Karpas-422 (cell line): ENCODE data around the gene DCLRE1B. TPM values are rescaled to one million over a fixed set of nuclear protein-coding genes. Genes with fewer than 3 reads are reported as not detected.
A peak's percentile ranks its signal among the peaks of the same experiment; 100 is the strongest.
"Not testable (repeated sequence)": the region's sequence is repeated elsewhere in the genome, so short reads cannot be mapped to it uniquely, and the experiment has no call there.

Experiments used
- DNase-seq: peaks from one replicate; pipeline ENCODE4 v3.0.0-alpha.2; 2015
- H2AFZ ChIP-seq: fragments of 200-600 bp; sonication (generic); 2 replicates; pipeline ENCODE4 v1.6.1; 2014; ENCODE audit warnings: antibody characterized with exemption, low read length, mixed read lengths
- H3K27ac ChIP-seq: fragments of 200-600 bp; sonication (generic); 2 replicates; pipeline ENCODE4 v1.5.1; 2014; ENCODE audit warnings: mild to moderate bottlenecking, low read length, moderate library complexity
- H3K27me3 ChIP-seq: fragments of 200-600 bp; sonication (generic); 2 replicates; pipeline ENCODE4 v1.6.1; 2014; ENCODE audit warnings: low read length, mixed read lengths
- H3K36me3 ChIP-seq: fragments of 200-600 bp; sonication (generic); 2 replicates; pipeline ENCODE4 v1.6.1; 2014; ENCODE audit warnings: low read length, mixed read lengths; ENCODE audit not compliant: insufficient read depth
- H3K4me1 ChIP-seq: fragments of 200-600 bp; sonication (generic); 2 replicates; pipeline ENCODE4 v1.6.1; 2014; ENCODE audit warnings: mild to moderate bottlenecking, low read length, mixed read lengths
- H3K4me2 ChIP-seq: fragments of 200-600 bp; sonication (generic); 2 replicates; pipeline ENCODE4 v1.6.1; 2014; ENCODE audit warnings: low read length, low read depth, mild to moderate bottlenecking; ENCODE audit not compliant: poor library complexity, severe bottlenecking
- H3K4me3 ChIP-seq: fragments of 200-600 bp; sonication (generic); 2 replicates; pipeline ENCODE4 v1.5.1; 2014; ENCODE audit warnings: mild to moderate bottlenecking, antibody characterized with exemption, low read length, mixed read lengths
- H3K79me2 ChIP-seq: fragments of 200-600 bp; sonication (generic); 2 replicates; pipeline ENCODE4 v1.6.1; 2014; ENCODE audit warnings: mild to moderate bottlenecking, low read length, mixed read lengths
- H3K9ac ChIP-seq: fragments of 200-600 bp; sonication (generic); 2 replicates; pipeline ENCODE4 v1.6.0; 2014; ENCODE audit warnings: low read length
- H3K9me2 ChIP-seq: fragments of 200-600 bp; sonication (generic), shearing (Covaris generic); replicated peaks from 2 replicates; pipeline ENCODE4 v1.6.0; 2014; ENCODE audit warnings: mild to moderate bottlenecking, low read length, moderate library complexity; ENCODE audit not compliant: insufficient read depth
- H3K9me3 ChIP-seq: fragments of 300-700, 200-600 bp; sonication (generic); 2 replicates; pipeline ENCODE4 v1.6.1; 2014; ENCODE audit warnings: low read length, mixed read lengths
- H4K20me1 ChIP-seq: fragments of 200-600 bp; sonication (generic); 2 replicates; pipeline ENCODE4 v1.6.1; 2014; ENCODE audit warnings: mild to moderate bottlenecking, antibody characterized with exemption, low read length, low read depth; ENCODE audit not compliant: insufficient read depth
- total RNA-seq: library from RNA; depleted of rRNA; stranded (reverse); fragments of >200 nt; shearing (Covaris generic); gene quantifications from 2 replicates; pipeline ENCODE4 v1.2.3, GENCODE V29; 2014; ENCODE audit warnings: low replicate concordance

DCLRE1B gene
- total RNA-seq, 1 experiment from 2014 or later = 11.3 TPM

- Histone ChIP-seq H3K9me3 (no peaks in the 10 kb centered on the region), H3K27ac (no peak overlapping the region), H4K20me1 (no peaks in the 10 kb centered on the region), H3K27me3 (no peaks in the 10 kb centered on the region), H3K9ac (no peak overlapping the region), H3K79me2 (peaks cover 92% of the 10 kb centered on the region), H3K4me3 (no peak overlapping the region), H2AFZ (no peak overlapping the region), H3K4me2 (no peak overlapping the region), H3K36me3 (peaks cover 26% of the 10 kb centered on the region), H3K9me2 (no peaks in the 10 kb centered on the region), H3K4me1 (peaks cover 32% of the 10 kb centered on the region)
- no peak for DNase-seq
These were observed 38.1 kb downstream of the DCLRE1B start for GRCh38 chr1:113943028-113943811.

GRCh38 chr1:113945329-113945728 lies 40.2 kb downstream of the DCLRE1B start:
- no peaks in the 10 kb centered on the region for H4K20me1 ChIP-seq

GRCh38 chr1:113946112-113946511 lies 41.0 kb downstream of the DCLRE1B start:
- DNase-seq = no peak
- H2AFZ ChIP-seq = no peak overlapping the region
- no peaks in the 10 kb centered on the region for H3K27me3 ChIP-seq
- peaks cover 91% of the 10 kb centered on the region for H3K79me2 ChIP-seq
- no peaks in the 10 kb centered on the region for H3K9me3 ChIP-seq
- no peak overlapping the region for H3K9ac ChIP-seq
- no peaks in the 10 kb centered on the region for H3K9me2 ChIP-seq
- H3K27ac ChIP-seq = peak overlapping the region; percentile 57
- H3K4me2 ChIP-seq = peak overlapping the region; percentile 51
- no peak overlapping the region for H3K4me3 ChIP-seq
- peaks cover 29% of the 10 kb centered on the region for H3K4me1 ChIP-seq
- H3K36me3 ChIP-seq = peaks cover 15% of the 10 kb centered on the region
- no peaks in the 10 kb centered on the region for H4K20me1 ChIP-seq

More at GRCh38 chr1:113945329-113945728, 40.2 kb downstream of the DCLRE1B start:
- H3K27ac ChIP-seq = peak overlapping the region; percentile 57
- H3K9ac ChIP-seq = no peak overlapping the region
- peak overlapping the region; percentile 51 for H3K4me2 ChIP-seq
- H3K9me3 ChIP-seq = no peaks in the 10 kb centered on the region
- peaks cover 22% of the 10 kb centered on the region for H3K36me3 ChIP-seq
- H3K27me3 ChIP-seq = no peaks in the 10 kb centered on the region
- H3K79me2 ChIP-seq = peaks cover 91% of the 10 kb centered on the region
- H3K4me1 ChIP-seq = peaks cover 29% of the 10 kb centered on the region
- DNase-seq = no peak
- H3K4me3 ChIP-seq = no peak overlapping the region
- H3K9me2 ChIP-seq = no peaks in the 10 kb centered on the region
- no peak overlapping the region for H2AFZ ChIP-seq

GRCh38 chr1:113946678-113947387 lies 41.7 kb downstream of the DCLRE1B start:
- no peaks in the 10 kb centered on the region for H3K9me3 ChIP-seq
- peak overlapping the region; percentile 57 for H3K27ac ChIP-seq
- no peaks in the 10 kb centered on the region for H4K20me1 ChIP-seq
- peak overlapping the region; percentile 51 for H3K4me2 ChIP-seq
- H2AFZ ChIP-seq = no peak overlapping the region
- H3K4me1 ChIP-seq = peaks cover 29% of the 10 kb centered on the region
- peak overlapping the region; percentile 14; the same call in 1 of the 2 replicates for H3K9ac ChIP-seq
- no peaks in the 10 kb centered on the region for H3K27me3 ChIP-seq
- peak overlapping the region; percentile 10; the same call in 1 of the 2 replicates for H3K4me3 ChIP-seq
- H3K36me3 ChIP-seq = peaks cover 11% of the 10 kb centered on the region
- H3K79me2 ChIP-seq = peaks cover 95% of the 10 kb centered on the region
- no peak for DNase-seq
- no peaks in the 10 kb centered on the region for H3K9me2 ChIP-seq

GRCh38 chr1:113947388-113948107 lies 42.4 kb downstream of the DCLRE1B start:
- Histone ChIP-seq H3K27me3 (no peaks in the 10 kb centered on the region), H3K4me3 (peak overlapping the region; percentile 10; the same call in 1 of the 2 replicates), H4K20me1 (no peaks in the 10 kb centered on the region), H3K36me3 (peaks cover 11% of the 10 kb centered on the region), H3K9me2 (no peaks in the 10 kb centered on the region), H3K79me2 (peaks cover 95% of the 10 kb centered on the region), H2AFZ (no peak overlapping the region), H3K9me3 (no peaks in the 10 kb centered on the region), H3K27ac (peak overlapping the region; percentile 57), H3K9ac (peak overlapping the region; percentile 14; the same call in 1 of the 2 replicates), H3K4me2 (peak overlapping the region; percentile 51), H3K4me1 (peaks cover 29% of the 10 kb centered on the region)
- DNase-seq = no peak

GRCh38 chr1:113948151-113948550 lies 43.0 kb downstream of the DCLRE1B start:
- H3K4me1 ChIP-seq = peaks cover 29% of the 10 kb centered on the region
- H2AFZ ChIP-seq, H3K27me3 ChIP-seq, H3K9me2 ChIP-seq, H3K9ac ChIP-seq, H3K4me3 ChIP-seq, H3K4me2 ChIP-seq, H3K36me3 ChIP-seq, H4K20me1 ChIP-seq, DNase-seq, H3K9me3 ChIP-seq: not testable (repeated sequence)
- peak overlapping the region; percentile 57; the same call in 1 of the 2 replicates for H3K27ac ChIP-seq
- H3K79me2 ChIP-seq = peaks cover 94% of the 10 kb centered on the region

- DNase-seq = peak; percentile 46
- Histone ChIP-seq H3K4me1 (peaks cover 29% of the 10 kb centered on the region), H3K9me3 (no peaks in the 10 kb centered on the region), H3K9ac (no peak overlapping the region), H3K4me2 (no peak overlapping the region), H3K79me2 (peaks cover 92% of the 10 kb centered on the region), H4K20me1 (no peaks in the 10 kb centered on the region), H2AFZ (no peak overlapping the region), H3K27me3 (no peaks in the 10 kb centered on the region), H3K36me3 (peaks cover 10% of the 10 kb centered on the region; the same call in 1 of the 2 replicates), H3K9me2 (no peaks in the 10 kb centered on the region), H3K4me3 (no peak overlapping the region), H3K27ac (no peak overlapping the region)
These were observed 43.9 kb downstream of the DCLRE1B start for GRCh38 chr1:113949007-113949406.

- no peaks in the 10 kb centered on the region for H3K9me2 ChIP-seq
- no peak overlapping the region for H3K4me3 ChIP-seq
- H3K4me1 ChIP-seq = peaks cover 21% of the 10 kb centered on the region
- H3K27me3 ChIP-seq = no peaks in the 10 kb centered on the region
- peaks cover 84% of the 10 kb centered on the region for H3K79me2 ChIP-seq
- no peak for DNase-seq
- H3K27ac ChIP-seq = no peak overlapping the region
- H3K9ac ChIP-seq = no peak overlapping the region
- no peak overlapping the region for H3K4me2 ChIP-seq
- H4K20me1 ChIP-seq = no peaks in the 10 kb centered on the region
- no peak overlapping the region for H2AFZ ChIP-seq
- no peaks in the 10 kb centered on the region for H3K9me3 ChIP-seq
- peaks cover 25% of the 10 kb centered on the region; the same call in 1 of the 2 replicates for H3K36me3 ChIP-seq
These were observed 45.8 kb downstream of the DCLRE1B start for GRCh38 chr1:113950908-113951307.
